CD4-positive, alpha-beta T cell treated with Interleukin-12 subunit alpha and Interleukin-12 subunit beta, for 1 hour (primary cell): Measurements from ENCODE around the gene MORC4.

Experiments
- DNase-seq: peaks from one replicate; pipeline ENCODE4 v3.0.0-alpha.2; 2020

The MORC4 gene

GRCh38 chrX:106903856-106904528 is 96.0 kb downstream of the MORC4 start:
- no peak for DNase-seq

- no peak for DNase-seq
These were observed 96.7 kb downstream of the MORC4 start, which contains the start of gene RIPPLY1 for GRCh38 chrX:106903291-106903824. Gene RIPPLY1 (minus strand): TSS chrX:106903341. CDS start chrX:106903287, 54 bp downstream.

GRCh38 chrX:106902684-106903083 is 97.3 kb downstream of the MORC4 start:
- no peak for DNase-seq

DNA sequence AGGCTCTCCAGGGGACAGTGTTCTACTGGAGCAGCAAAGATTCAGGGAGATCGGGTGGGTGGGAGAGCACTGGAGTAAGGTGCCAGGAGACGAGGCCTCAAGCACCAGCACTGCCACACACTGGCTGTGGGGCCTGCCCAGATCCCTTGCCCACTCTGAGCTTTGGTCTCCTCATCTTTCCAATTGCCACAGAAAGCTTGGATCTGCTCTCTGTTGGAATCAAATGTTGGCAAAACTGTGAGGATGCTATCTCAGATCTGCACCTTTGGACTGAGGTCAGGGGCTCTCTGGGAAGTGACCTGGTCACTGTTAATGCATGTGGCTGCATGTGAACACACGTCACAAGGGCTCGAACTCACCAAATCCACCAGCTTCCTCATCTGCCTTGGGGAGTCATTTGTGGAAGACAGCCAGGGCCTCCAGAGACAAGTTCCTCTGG is 98.2 kb downstream of the MORC4 start:
- DNase-seq: no peak

- no peak for DNase-seq
These were observed 98.7 kb downstream of the MORC4 start for GRCh38 chrX:106901341-106901740.

DNA sequence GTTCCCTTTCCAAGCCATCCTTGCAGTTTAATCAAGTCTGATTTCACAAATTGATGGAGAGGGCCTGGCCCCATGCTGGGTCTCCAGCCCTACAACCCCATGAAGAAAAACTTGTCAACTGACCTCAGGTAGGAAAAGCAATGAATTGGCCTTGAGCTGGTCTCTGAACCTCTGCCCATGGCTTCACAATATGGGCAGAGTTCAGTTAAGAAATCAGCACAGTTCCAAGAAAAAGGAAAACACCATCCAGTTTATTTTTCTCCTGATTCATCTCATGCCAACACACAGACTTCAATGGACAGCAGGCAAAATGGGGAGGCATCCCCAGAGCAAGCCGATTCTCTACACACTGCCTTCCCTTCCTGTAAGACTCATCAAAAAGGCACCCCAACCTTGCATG is 100.2 kb downstream of the MORC4 start:
- no peak for DNase-seq

GRCh38 chrX:106899276-106899675 is 100.7 kb downstream of the MORC4 start:
- DNase-seq: no peak

DNA sequence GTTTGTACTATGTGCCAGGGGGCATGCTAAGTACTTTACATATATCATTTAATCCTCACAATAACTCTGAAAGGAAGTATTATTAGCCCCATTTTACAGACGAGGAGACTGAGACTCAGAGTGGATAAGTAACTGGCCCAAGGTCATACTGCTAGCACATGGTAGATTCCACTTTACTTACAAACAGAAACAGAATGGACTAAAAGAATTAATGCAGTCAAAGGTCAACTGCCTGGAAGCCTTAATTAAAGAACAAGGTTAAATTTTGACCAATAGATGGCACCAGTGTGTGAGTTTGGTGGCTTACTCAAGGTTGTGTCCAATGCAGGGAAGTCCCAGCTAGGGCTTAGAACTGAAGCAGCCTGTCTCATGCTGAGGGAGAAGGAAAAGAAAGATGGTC is 101.5 kb downstream of the MORC4 start:
- peak; percentile 46 for DNase-seq

DNA sequence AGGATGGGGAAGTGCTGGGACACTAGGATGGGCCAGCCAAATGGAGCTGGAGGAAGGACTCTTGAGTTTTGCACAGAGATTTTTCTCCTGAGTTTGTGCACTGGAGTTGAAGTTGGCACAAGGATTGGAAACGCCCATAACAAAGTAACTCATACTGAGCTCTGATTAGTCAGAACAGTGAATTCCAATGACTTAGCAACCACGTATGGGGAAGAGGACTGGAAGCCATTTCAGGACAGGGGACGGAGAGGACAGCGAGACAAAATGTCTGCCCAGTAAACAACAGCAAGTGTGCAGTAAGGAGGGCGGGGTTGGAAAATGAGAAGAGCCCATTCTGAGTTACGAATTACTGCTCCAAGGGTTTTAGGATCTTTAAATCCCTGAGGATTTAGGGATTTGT is 102.8 kb downstream of the MORC4 start:
- DNase-seq: no peak

DNA sequence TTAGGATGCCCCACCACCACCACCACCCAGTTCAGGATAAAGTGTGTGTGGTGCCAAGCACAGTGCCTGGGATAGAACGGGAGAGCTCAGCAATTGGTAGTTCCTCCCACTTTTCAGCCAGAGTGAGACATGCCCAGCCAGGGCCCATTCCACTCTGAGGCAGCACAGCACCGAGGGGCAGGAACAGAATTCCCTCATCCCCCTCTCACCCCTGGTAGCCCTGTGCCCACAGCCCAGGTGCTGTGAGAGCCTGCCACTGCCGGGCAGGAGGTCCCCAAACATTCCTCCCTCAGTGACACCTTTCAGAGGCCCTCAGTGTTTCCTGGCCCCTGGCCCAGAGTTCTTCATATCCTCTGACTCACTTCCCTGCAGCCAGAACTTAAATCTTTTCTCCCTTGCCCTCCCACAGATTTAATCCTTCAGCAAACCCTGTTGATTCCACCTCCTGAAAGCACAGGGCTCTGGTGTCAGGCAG is 105.0 kb downstream of the MORC4 start:
- no peak for DNase-seq

DNA sequence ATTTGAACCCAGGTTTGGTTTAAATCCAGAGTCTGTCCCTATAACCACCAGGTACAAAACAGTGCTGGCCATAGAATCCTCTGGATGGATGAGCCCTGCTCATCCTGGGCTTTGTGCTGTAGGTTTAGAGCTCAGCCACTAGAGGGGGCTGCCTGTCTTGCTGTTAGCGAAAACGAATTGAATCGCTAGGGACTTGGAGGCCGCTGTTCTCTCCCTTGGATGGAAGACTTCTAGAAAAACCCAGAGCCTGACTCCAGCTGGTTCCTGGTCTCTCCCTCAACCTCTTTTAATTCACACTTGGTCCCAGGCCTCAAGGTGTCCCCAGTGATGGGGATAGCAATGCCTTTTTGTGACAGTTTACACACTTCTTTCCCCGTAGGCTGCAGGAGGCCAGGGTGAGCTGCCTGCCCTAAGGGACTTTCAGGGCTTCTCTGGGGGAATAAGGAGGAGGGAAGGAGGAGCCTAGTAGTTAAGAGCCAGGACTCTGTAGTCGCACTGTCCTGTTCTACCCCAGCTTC is 105.6 kb downstream of the MORC4 start:
- DNase-seq: peak; percentile 42

GRCh38 chrX:106891762-106892460 is 108.1 kb downstream of the MORC4 start:
- no peak for DNase-seq
